SK-N-MC (cell line): ENCODE measurements around the gene RUNX1.

Experiments
- EZH2 ChIP-seq: fragments of 200-600 bp; sonication (generic); IDR thresholded peaks from one replicate; pipeline ENCODE4 v1.6.1; 2017; ENCODE audit warnings: antibody characterized with exemption
- FOXP2 ChIP-seq: optimal IDR thresholded peaks from 2 replicates; pipeline ENCODE3; 2011; ENCODE audit warnings: mild to moderate bottlenecking, moderate library complexity; ENCODE audit not compliant: insufficient read depth; ENCODE audit errors: extremely low read length, control extremely low read depth
- POLR2AphosphoS5 ChIP-seq: IDR thresholded peaks from 2 replicates; pipeline ENCODE4 v1.6.1; 2012; ENCODE audit warnings: mild to moderate bottlenecking, low read depth, low read length, borderline replicate concordance

DNA sequence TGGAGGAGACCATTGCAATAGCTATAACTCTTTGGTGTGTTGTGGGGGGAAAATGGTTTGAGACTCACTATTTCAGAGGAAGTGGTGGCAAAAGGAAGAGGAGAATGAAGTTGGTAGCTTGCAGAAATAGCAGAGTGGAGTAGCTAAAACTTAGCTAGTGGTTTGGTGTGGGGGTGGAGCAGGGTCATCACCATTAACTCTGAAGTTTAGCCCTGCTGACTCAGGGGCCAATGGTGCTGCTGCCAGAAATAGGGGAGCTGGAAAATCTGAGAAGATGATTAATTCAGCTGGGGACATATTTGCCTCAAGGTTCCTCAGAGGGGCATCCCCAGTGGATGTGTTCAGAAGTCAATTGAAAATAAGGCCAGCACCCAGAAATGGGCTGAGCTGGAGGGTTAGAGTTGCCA lies 65.4 kb downstream of the RUNX1 start:
- TF ChIP-seq EZH2, result no peak
- no peak for TF ChIP-seq POLR2AphosphoS5
- TF ChIP-seq FOXP2, result no peak
